Spleen (tissue), 11 donors: ENCODE results near the gene CASQ2. TPM values are rescaled to one million over a fixed set of nuclear protein-coding genes. Genes with fewer than 3 reads are reported as not detected.
A peak's percentile ranks its signal among the peaks of the same experiment; 100 is the strongest.

ENCODE experiments used
- DNase-seq: peaks from one replicate; pipeline ENCODE4 v3.0.0-alpha.2; 2020
- H3K27ac ChIP-seq, 8 donors: fragments of 200-600 bp; sonication (generic) in 7 of 8; 1 replicate in 4 of 8; 2 replicates in 4 of 8; pipeline versions ENCODE4 v1.5.0 to v1.8.0; 2016 to 2021; ENCODE audit warnings: inconsistent platforms in 4 of 8, mild to moderate bottlenecking in 4 of 8, moderate library complexity in 1 of 8
- H3K27me3 ChIP-seq, 7 donors: fragments of 200-600 bp; sonication (generic) in 6 of 7; replicated peaks in 1 of 7; 1 replicate in 4 of 7; 2 replicates in 3 of 7; pipeline versions ENCODE4 v1.5.0 to v1.8.0; 2016 to 2021; ENCODE audit warnings: inconsistent platforms in 3 of 7, mild to moderate bottlenecking in 1 of 7
- H3K36me3 ChIP-seq, 6 donors: fragments of 200-600 bp; sonication (generic) in 5 of 6; 1 replicate in 4 of 6; 2 replicates in 2 of 6; pipeline versions ENCODE4 v1.5.0 to v1.8.0; 2016 to 2021; ENCODE audit warnings: inconsistent platforms in 2 of 6
- H3K4me1 ChIP-seq, 6 donors: fragments of 200-600 bp; sonication (generic) in 5 of 6; 1 replicate in 3 of 6; 2 replicates in 3 of 6; pipeline versions ENCODE4 v1.5.0 to v1.8.0; 2016 to 2021; ENCODE audit warnings: inconsistent platforms in 3 of 6
- H3K4me3 ChIP-seq, 8 donors: fragments of 200-600 bp; sonication (generic) in 7 of 8; 1 replicate in 4 of 8; 2 replicates in 4 of 8; pipeline versions ENCODE4 v1.5.0 to v1.8.0; 2016 to 2021; ENCODE audit warnings: inconsistent platforms in 4 of 8, mild to moderate bottlenecking in 4 of 8, moderate library complexity in 2 of 8
- H3K9me3 ChIP-seq, 8 donors: fragments of 200-600 bp; sonication (generic) in 7 of 8; 1 replicate in 4 of 8; 2 replicates in 4 of 8; pipeline versions ENCODE4 v1.5.0 to v1.8.0; 2016 to 2021; ENCODE audit warnings: inconsistent platforms in 4 of 8
- CTCF ChIP-seq, 11 experiments: fragments of 200-600 bp in 7 of 11; fragments of 450-650 bp in 4 of 11; sonication (generic) in 4 of 11; IDR thresholded peaks in 8 of 11; conservative IDR thresholded peaks in 3 of 11; 1 replicate in 7 of 11; 2 replicates in 4 of 11; pipeline versions ENCODE4 v1.4.0 to v1.8.0; 2016 to 2021; ENCODE audit warnings: antibody characterized with exemption in 11 of 11, inconsistent platforms in 4 of 11, mild to moderate bottlenecking in 1 of 11
- POLR2A ChIP-seq, 3 donors: fragments of 450-650 bp; IDR thresholded peaks; one replicate each; pipeline ENCODE4 v1.5.1; 2017; ENCODE audit warnings: antibody characterized with exemption in 3 of 3, mild to moderate bottlenecking in 1 of 3
- POLR2AphosphoS5 ChIP-seq, 3 donors: sonication (generic); formaldehyde crosslinking; IDR thresholded peaks; one replicate each; pipeline ENCODE4 v1.5.1; 2017; ENCODE audit warnings: antibody characterized with exemption in 3 of 3
- WGBS, 5 donors: extraction: QIAGEN DNeasy Blood & Tissue Kit in 3 of 5; methylation state at CpG; one replicate each; pipeline versions ENCODE4 v1.1.5 to v1.1.7; 2013 to 2018; 5-methylcytosine and 5-hydroxymethylcytosine counted together
- intact Hi-C: fragments of 100-400 bp; cut with DNase I; formaldehyde crosslinking; loops from one replicate; pipeline ENCODE4 v1.15.0; 2023; ENCODE audit warnings: low total_unique reads
- polyA plus RNA-seq, 3 donors: library from polyadenylated mRNA; stranded (reverse); fragments of 200-250 nt; gene quantifications; one replicate each; pipeline ENCODE4 v1.2.1, GENCODE V29; 2013
- total RNA-seq, 7 donors: library from RNA; depleted of rRNA in 3 of 7; stranded (reverse); fragments of >200 nt in 3 of 7; fragmentation: NEBNext Ultra II Directional in 4 of 7; extraction: Animal tissue kit (Norgen Biotek cat#: 25700) in 4 of 7; gene quantifications; one replicate each; pipeline versions ENCODE4 v1.1.0 to v1.2.1, GENCODE V29; 2016 to 2021
- donor health status: healthy with polysubstance abuse.
- donor health status: DM: no; HTN: no; CAD: no; lungs with moderate emphysema.
- donor health status: DM: no; HTN: no; CAD: no.
- donor health status: Bipolar disorder and iron deficiency.
- donor health status: healthy.
- donor health status: DM: no; HTN: no; CAD: no.
- donor health status: DM: yes; HTN: yes; CAD: no.

CASQ2 gene
- total and polyA plus RNA-seq, 10 donors: 0.24 to 0.93 (median 0.51) TPM

- intact Hi-C loops: no loop called here
- WGBS, 5 donors: 63 to 76% (median 74%) methylated on average over 3 of the region's 3 CpGs
- no peaks in the 10 kb centered on the region for H3K27me3 ChIP-seq
- TF ChIP-seq POLR2A (IDR thresholded peaks at IDR 0.05) (no peak), CTCF (IDR thresholded peaks at IDR 0.05 in 8 of 11, conservative IDR thresholded peaks at IDR 0.05 in 3 of 11) (no peak), POLR2AphosphoS5 (IDR thresholded peaks at IDR 0.05) (no peak)
- no peak overlapping the region for H3K27ac ChIP-seq
- DNase-seq: no peak
- H3K36me3 ChIP-seq: no peaks in the 10 kb centered on the region
- no peaks in the 10 kb centered on the region for H3K9me3 ChIP-seq
- H3K4me3 ChIP-seq: no peak overlapping the region
- H3K4me1 ChIP-seq: peaks cover 0 to 10% (median 3%) of the 10 kb centered on the region in 6 donors
Measured at GRCh38 chr1:115811140-115811828, 42.8 kb upstream of the CASQ2 start.

DNA sequence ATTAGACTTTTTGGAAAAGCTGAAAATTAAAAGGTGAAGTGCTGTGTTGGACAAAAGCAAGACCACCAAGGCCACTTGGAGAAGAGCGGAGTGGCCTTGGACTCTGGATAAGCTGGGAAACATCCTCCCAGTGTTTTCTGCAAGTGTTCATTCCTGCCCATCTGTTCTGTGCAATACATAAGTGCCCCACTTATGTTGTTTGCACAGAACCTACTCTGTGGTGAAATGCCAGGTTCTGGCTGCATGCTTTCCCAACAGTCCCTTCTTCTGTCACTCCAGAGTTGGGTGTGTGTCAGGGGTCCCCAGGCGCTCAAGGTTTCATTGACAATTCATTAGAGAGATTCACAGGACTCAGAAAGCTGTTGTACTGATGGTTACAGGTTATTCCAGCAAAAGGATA is 42.1 kb upstream of the CASQ2 start:
- no peak for DNase-seq
- H3K4me3 ChIP-seq: no peak overlapping the region
- H3K27me3 ChIP-seq: no peaks in the 10 kb centered on the region
- TF ChIP-seq CTCF (IDR thresholded peaks at IDR 0.05 in 8 of 11, conservative IDR thresholded peaks at IDR 0.05 in 3 of 11) (no peak), POLR2AphosphoS5 (IDR thresholded peaks at IDR 0.05) (no peak), POLR2A (IDR thresholded peaks at IDR 0.05) (no peak)
- no peaks in the 10 kb centered on the region for H3K36me3 ChIP-seq
- no peaks in the 10 kb centered on the region for H3K9me3 ChIP-seq
- WGBS, 5 donors: 71 to 87% (median 81%) methylated on average over 2 of the region's 2 CpGs
- intact Hi-C loops: no loop called here
- no peak overlapping the region for H3K27ac ChIP-seq
- H3K4me1 ChIP-seq: peaks cover 0 to 10% (median 3%) of the 10 kb centered on the region in 6 donors

- no peaks in the 10 kb centered on the region for H3K36me3 ChIP-seq
- TF ChIP-seq POLR2A (IDR thresholded peaks at IDR 0.05) (no peak), POLR2AphosphoS5 (IDR thresholded peaks at IDR 0.05) (no peak), CTCF (IDR thresholded peaks at IDR 0.05 in 8 of 11, conservative IDR thresholded peaks at IDR 0.05 in 3 of 11) (no peak)
- H3K4me3 ChIP-seq: no peak overlapping the region
- H3K27ac ChIP-seq: peak overlapping the region in 1 of 8 donors; percentile 21
- H3K4me1 ChIP-seq: peaks cover 0 to 10% (median 3%) of the 10 kb centered on the region in 6 donors
- no peaks in the 10 kb centered on the region for H3K27me3 ChIP-seq
- no peaks in the 10 kb centered on the region for H3K9me3 ChIP-seq
- 50 to 73% (median 52%) methylated on average over 2 of the region's 2 CpGs for WGBS, 5 donors
- no peak for DNase-seq
- intact Hi-C loops: loop anchor here (5.0 kb wide), 1 partner anchor 172 kb away; no protein-coding TSS in a partner anchor
Measured at GRCh38 chr1:115809847-115810246, 41.3 kb upstream of the CASQ2 start.

DNA sequence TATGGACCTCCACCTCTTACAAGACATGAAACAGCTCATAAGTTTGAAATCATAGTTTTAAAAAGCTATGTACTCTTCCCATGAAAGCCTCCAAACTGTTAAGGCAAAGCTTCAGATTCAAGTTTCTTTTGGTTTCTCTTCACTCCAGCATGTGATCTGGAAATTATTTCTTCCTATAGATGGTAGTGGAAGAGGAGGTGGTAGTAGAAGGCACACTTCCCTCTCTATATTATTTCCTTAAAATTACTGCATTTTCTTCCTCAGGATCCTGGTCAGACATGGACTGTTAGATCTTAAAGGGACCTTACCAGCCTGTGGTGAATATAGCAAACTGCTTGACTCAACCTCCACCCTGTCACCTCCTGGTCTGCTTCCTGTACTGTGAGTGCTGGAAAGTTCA is 40.6 kb upstream of the CASQ2 start:
- intact Hi-C loops: loop anchor here (5.0 kb wide), 1 partner anchor 173 kb away; no protein-coding TSS in a partner anchor

More for the DNA sequence above, 40.6 kb upstream of the CASQ2 start:
- Histone ChIP-seq H3K27me3 (no peaks in the 10 kb centered on the region), H3K4me1 (peaks cover 0 to 10% (median 3%) of the 10 kb centered on the region in 6 donors), H3K27ac (peak overlapping the region in 1 of 8 donors; percentile 21), H3K4me3 (no peak overlapping the region), H3K9me3 (no peaks in the 10 kb centered on the region), H3K36me3 (no peaks in the 10 kb centered on the region)
- DNase-seq: no peak
- TF ChIP-seq POLR2A (IDR thresholded peaks at IDR 0.05) (no peak), POLR2AphosphoS5 (IDR thresholded peaks at IDR 0.05) (no peak), CTCF (IDR thresholded peaks at IDR 0.05 in 8 of 11, conservative IDR thresholded peaks at IDR 0.05 in 3 of 11) (no peak)
